Measurements from ENCODE around the gene PRKCH.

The PRKCH gene

DNA sequence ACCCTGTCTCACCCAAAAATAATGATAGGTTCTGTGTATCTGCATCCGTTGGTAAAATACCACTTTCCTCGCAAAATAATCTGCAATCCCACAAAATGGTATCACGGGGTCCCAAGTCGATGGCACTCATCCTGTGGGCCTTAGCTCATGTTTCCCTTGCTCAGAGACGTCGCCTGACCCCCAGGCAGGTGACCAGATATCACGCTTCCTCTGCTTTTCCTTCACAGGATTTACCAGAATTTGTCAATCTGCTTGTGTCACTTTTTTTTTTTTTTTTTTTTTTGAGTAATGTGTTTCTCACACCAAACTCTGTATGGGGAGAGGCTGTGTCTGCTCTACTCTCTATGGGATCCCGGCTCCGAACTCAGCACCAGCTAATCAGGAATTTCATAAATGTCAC, 162.7 kb downstream of the PRKCH start:
- no peak for TF ChIP-seq POLR2AphosphoS5 (IDR thresholded peaks at IDR 0.05; ENCODE audit: low read depth, low read length)
- TF ChIP-seq FOXP2 (optimal IDR thresholded peaks at IDR 0.05; ENCODE audit: borderline replicate concordance, extremely low read depth, extremely low read length, insufficient read depth): no peak
- TF ChIP-seq TAF1 (IDR thresholded peaks at IDR 0.05; ENCODE audit: borderline replicate concordance, insufficient read depth, low read length): no peak
- TF ChIP-seq, protein P1, sequence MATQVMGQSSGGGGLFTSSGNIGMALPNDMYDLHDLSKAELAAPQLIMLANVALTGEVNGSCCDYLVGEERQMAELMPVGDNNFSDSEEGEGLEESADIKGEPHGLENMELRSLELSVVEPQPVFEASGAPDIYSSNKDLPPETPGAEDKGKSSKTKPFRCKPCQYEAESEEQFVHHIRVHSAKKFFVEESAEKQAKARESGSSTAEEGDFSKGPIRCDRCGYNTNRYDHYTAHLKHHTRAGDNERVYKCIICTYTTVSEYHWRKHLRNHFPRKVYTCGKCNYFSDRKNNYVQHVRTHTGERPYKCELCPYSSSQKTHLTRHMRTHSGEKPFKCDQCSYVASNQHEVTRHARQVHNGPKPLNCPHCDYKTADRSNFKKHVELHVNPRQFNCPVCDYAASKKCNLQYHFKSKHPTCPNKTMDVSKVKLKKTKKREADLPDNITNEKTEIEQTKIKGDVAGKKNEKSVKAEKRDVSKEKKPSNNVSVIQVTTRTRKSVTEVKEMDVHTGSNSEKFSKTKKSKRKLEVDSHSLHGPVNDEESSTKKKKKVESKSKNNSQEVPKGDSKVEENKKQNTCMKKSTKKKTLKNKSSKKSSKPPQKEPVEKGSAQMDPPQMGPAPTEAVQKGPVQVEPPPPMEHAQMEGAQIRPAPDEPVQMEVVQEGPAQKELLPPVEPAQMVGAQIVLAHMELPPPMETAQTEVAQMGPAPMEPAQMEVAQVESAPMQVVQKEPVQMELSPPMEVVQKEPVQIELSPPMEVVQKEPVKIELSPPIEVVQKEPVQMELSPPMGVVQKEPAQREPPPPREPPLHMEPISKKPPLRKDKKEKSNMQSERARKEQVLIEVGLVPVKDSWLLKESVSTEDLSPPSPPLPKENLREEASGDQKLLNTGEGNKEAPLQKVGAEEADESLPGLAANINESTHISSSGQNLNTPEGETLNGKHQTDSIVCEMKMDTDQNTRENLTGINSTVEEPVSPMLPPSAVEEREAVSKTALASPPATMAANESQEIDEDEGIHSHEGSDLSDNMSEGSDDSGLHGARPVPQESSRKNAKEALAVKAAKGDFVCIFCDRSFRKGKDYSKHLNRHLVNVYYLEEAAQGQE (IDR thresholded peaks at IDR 0.05; ENCODE audit: insufficient read depth in 1 of 2, low read depth in 2 of 2, low read length in 2 of 2): no peak
- TF ChIP-seq SIN3A (IDR thresholded peaks at IDR 0.05; ENCODE audit: borderline replicate concordance, insufficient read depth, low read length): no peak

DNA sequence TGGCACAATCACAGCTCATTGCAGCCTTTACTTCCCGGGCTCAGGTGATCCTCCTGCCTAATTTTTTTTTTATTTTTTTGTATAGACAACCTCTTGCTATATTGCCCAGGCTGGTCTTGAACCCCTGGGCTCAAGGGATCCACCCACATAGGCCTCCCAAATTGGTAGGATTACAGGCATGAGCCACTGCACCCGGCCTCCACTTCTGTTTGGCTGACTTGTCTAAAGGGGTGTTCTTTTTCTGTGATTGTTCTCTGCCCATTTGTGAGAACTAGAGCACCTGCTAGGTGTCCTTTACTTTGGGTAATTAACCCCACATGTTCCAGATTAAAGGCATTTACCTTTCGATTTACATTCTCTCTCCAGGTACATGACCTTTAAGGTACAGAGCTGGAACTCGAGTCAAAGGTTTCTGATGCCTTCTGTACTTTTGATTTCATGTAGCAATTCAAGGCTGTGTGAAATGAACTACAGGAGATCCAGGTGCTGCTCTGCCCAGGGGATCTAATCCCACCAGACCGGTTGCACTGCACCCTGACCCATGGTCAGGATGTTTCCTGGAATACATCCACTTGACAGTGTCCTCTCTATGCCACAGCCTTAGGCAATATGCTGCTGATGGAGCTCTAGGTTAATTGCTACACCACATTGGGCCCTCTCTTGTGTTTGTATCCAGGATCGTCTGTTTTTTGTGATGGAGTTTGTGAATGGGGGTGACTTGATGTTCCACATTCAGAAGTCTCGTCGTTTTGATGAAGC, 163.6 kb downstream of the PRKCH start:
- TF ChIP-seq TAF1 (IDR thresholded peaks at IDR 0.05; ENCODE audit: borderline replicate concordance, insufficient read depth, low read length): no peak
- no peak for TF ChIP-seq POLR2AphosphoS5 (IDR thresholded peaks at IDR 0.05; ENCODE audit: low read depth, low read length)
- TF ChIP-seq, protein P1 (IDR thresholded peaks at IDR 0.05; ENCODE audit: insufficient read depth in 1 of 2, low read depth in 2 of 2, low read length in 2 of 2): no peak
- TF ChIP-seq SIN3A (IDR thresholded peaks at IDR 0.05; ENCODE audit: borderline replicate concordance, insufficient read depth, low read length): no peak
- TF ChIP-seq FOXP2 (optimal IDR thresholded peaks at IDR 0.05; ENCODE audit: borderline replicate concordance, extremely low read depth, extremely low read length, insufficient read depth): no peak

DNA sequence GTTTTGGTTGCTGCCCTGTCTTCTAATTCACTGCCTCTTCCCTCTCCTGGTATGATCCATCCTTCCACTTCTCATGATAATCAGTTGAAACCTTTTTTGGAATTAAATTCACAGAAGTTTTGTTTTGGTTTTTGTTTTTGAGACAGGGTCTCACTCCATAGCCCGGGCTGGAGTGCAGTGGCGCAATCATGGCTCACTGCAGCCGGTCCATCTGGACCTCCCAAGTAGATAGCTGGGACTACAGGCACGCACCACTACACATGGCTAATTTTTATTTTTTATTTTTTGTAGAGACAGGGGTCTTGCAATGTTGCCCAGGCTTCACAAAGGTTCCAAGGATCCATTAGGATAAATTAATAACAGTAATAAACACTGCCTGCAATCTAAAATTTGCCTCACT, 164.3 kb downstream of the PRKCH start:
- TF ChIP-seq TAF1 (IDR thresholded peaks at IDR 0.05; ENCODE audit: borderline replicate concordance, insufficient read depth, low read length) (no peak), SIN3A (IDR thresholded peaks at IDR 0.05; ENCODE audit: borderline replicate concordance, insufficient read depth, low read length) (no peak), POLR2AphosphoS5 (IDR thresholded peaks at IDR 0.05; ENCODE audit: low read depth, low read length) (no peak), FOXP2 (optimal IDR thresholded peaks at IDR 0.05; ENCODE audit: borderline replicate concordance, extremely low read depth, extremely low read length, insufficient read depth) (no peak)
- TF ChIP-seq, protein P1 (IDR thresholded peaks at IDR 0.05; ENCODE audit: insufficient read depth in 1 of 2, low read depth in 2 of 2, low read length in 2 of 2): no peak

DNA sequence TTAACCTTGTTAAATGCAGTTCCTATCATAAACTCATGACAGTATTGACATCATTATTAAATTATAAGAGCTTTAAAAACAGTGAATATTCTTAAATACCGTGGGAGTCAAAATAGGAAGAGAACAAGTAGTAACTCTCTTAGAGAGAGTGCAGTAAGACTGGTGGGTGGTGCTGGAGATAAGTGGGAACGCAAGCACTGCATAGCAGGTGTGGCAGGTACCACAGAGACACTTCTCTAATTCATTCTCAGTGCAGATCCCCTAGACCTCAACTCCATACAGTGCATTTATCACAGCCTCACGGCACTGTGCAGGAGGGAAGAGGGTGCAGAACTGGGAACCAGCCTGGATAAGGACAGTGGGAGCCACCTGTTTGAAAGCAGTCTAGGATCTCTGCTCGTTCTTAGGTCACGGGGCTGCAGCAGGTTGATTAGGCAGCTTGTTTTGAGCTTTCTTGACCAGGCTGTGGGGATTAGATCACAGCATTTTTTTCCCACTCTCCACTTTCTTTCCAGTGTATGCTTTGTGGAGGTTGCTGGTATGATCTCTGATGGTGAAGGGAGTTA, 165.6 kb downstream of the PRKCH start:
- TF ChIP-seq, protein P1 (IDR thresholded peaks at IDR 0.05; ENCODE audit: insufficient read depth in 1 of 2, low read depth in 2 of 2, low read length in 2 of 2): no peak
